GM20000 (cell line): Measurements from ENCODE around the gene KIAA0753.

ENCODE experiments used
- DNase-seq: peaks from one replicate; pipeline ENCODE4 v3.0.0; 2012; ENCODE audit warnings: low spot score
- TF ChIP-seq, protein P1 (sequence below): IDR thresholded peaks from 2 replicates; pipeline ENCODE4 v1.5.1; 2012; ENCODE audit warnings: mild to moderate bottlenecking, control low read depth; ENCODE audit errors: extremely low read depth, missing control alignments

Gene KIAA0753

DNA sequence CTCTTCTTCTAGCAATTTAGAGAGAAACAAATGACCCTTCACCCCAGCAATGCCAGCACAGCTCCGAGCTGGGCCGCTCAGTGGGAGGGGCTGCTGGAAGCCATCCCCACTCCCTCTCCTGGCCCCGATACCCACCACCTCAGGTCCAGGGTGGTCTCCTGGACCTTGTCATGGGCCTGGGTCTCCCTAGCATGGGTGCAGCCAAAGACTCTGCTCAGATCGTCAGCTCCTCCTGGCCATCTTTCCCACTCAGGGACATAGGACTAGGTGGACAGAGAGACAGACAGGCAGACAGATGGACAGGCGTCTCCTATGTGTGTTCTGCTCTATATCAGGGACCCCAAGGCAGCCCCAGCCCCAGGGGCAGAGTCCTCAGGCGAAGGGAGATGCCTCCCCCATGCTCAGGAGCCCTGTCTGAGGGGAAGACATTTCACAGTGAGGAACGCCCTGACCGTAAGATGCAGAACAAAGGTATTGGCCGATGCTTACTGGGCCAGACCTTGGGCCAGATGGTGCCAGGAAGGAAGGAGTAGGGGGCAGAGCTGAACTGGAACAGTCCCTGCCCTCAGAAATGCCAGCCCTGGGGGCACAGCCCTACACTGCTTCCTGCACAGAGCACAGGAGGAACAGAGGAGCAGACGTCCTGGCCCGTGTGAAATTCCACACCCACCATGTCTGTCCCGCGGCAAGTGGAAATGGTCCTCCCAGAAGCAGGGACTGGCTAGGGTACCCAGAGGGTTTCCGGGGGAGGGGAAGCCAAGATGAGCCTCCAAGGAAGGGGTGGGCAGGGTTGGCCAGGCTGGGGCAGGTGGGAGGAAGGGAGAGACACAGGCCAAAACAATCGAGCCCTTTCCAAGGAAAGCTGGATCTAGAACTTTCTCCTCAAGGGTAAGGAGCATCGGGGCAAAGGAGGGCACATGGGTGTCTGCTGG, 97.2 kb downstream of the KIAA0753 start:
- no peak for DNase-seq
- TF ChIP-seq, protein P1, sequence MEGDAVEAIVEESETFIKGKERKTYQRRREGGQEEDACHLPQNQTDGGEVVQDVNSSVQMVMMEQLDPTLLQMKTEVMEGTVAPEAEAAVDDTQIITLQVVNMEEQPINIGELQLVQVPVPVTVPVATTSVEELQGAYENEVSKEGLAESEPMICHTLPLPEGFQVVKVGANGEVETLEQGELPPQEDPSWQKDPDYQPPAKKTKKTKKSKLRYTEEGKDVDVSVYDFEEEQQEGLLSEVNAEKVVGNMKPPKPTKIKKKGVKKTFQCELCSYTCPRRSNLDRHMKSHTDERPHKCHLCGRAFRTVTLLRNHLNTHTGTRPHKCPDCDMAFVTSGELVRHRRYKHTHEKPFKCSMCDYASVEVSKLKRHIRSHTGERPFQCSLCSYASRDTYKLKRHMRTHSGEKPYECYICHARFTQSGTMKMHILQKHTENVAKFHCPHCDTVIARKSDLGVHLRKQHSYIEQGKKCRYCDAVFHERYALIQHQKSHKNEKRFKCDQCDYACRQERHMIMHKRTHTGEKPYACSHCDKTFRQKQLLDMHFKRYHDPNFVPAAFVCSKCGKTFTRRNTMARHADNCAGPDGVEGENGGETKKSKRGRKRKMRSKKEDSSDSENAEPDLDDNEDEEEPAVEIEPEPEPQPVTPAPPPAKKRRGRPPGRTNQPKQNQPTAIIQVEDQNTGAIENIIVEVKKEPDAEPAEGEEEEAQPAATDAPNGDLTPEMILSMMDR, result no peak

DNA sequence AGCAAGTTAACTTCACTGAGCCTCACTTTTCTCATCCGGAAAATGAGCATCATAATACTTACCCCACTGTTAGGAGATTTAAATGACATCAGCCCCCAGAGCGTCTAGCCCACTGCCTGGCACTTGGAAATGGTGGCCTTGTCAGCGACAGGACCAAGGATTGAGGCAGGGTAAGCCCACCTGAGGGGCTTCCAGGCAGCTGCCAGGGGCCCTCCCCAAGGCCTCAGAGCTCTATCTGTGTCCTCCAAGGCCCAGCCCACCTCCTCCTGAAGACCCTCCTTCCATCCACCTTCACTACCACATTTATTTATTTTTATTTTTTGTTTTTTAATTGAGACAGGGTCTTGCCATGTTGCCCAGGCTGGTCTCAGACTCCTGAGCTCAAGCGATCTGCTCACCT, 97.9 kb downstream of the KIAA0753 start:
- no peak for DNase-seq
- TF ChIP-seq, protein P1, result no peak

DNA sequence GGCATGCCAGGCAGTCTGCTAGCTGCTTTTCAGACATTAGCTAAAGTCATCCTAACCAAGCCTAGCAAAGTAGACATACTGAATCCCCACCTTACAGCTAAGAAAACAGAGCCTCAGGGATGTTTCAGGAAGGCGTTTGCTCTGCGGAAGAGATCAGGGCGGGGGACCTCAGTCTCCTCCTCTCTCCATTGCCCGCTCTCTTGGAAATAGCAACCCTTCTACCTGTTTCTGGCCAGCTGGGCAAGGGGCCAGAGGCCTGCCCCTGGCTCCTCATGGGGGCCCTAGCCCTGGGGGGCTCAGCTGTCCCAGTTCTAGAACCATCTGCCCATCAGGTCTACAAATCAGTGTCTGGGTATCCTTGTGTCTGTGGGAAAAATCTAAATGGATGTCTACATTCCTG, 98.6 kb downstream of the KIAA0753 start:
- DNase-seq, result no peak
- TF ChIP-seq, protein P1, result no peak

DNA sequence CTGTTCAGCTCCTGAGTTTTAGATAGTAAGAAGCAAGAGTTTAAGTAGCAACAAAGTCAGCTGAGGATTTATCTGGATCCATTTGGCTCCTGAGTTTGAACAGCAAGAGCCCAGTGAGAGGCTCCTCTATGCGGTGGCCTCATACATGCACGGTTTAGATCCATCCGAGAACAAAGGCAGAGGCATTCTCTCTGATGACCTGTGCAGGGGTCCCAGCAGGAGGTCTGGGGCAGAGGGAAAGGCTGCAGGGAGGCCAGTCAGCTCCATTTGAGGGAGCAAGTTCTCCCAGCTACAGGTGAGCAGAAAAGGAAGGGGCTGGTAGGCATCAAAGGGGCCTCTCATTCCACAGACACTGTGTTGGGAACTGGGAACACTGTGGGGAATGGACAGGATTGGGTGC, 100.6 kb downstream of the KIAA0753 start:
- TF ChIP-seq, protein P1, result no peak
- no peak for DNase-seq

DNA sequence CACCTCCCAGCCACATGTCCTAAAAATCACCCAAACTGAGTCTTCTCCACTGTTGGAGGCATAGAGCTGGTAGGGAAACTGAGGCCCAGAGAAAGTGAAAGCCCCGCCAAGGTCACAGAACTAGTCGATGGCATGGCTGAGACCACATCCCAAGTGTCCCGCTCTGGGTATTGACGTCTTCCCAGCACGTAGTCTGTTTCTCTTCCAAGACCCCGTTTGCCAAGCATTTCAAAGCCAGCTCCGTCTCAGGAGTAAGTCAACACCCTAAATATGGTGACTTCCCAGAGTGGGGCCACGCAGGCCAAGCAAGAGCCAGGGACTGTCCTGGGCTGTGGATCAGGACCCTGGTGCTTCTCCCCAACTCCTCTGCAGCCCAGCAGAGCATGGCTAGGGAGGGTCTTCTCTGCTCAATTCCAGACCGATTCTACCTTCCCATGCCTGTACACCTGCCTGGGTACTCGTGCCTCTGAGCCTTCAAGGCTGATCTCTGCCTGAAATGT, 103.9 kb downstream of the KIAA0753 start:
- TF ChIP-seq, protein P1, result no peak
- no peak for DNase-seq

DNA sequence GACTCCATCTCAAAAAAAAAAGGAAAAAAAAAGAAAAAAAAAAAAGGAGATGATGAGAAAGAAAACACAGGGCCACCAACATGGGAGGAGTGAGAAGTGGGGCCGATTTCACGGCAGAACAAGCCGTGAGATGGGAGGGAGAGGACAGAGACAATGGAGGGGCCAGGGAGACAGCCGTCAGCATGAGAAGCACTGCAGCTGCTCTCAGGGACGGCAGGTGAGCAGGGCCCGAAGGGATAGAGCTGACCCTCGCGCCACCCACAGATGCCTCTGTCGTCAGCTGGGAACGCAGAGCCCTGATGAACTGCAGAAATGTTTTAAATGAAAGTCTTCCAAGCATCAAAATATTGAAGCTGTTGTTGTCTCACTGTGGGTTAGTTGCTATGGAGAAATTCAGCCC, 104.5 kb downstream of the KIAA0753 start:
- TF ChIP-seq, protein P1, result no peak
- DNase-seq, result no peak

DNA sequence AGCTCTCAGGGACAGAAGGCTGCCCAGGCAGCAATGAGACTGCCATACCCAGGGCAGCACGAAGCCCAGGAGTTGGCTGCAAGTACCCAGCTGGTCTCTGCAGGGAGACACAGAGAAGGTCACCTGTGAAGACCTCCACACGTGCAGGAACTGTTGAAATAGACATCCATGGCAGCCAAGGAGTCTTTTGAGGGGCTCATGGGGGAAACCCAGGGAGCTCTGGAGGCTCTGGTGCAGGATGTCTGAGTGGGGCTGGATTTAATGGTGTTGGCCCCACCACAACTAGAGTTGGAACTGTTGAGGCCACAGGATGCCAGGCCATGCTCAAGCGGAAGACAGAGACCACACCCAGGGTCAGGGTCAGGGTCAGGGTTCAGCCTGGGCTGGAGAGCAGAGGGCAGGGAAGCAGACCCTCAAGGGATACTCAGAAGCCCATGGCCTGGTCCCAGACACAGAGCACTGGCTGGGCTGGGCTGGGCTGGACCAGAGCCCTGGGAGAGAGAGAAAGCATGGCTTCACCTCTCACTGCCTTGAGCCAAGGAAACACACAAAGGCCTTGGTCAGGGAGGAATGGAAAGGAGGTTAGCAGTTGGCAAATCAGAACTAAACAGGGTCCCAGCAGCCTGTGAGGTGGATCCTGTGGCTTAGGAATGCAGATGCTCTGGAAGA, 105.5 kb downstream of the KIAA0753 start:
- DNase-seq, result no peak
- TF ChIP-seq, protein P1, result no peak
